IMR-90 (cell line): Measurements from ENCODE around the gene EPHA5. TPM values are rescaled to one million over a fixed set of nuclear protein-coding genes. Genes with fewer than 3 reads are reported as not detected.

Source experiments
- ATAC-seq: fragments of 200-7000 bp; cut with Tn5 transposase; 2 replicates; pipeline ENCODE4 v1.9.1; 2020; ENCODE audit warnings: low read depth, mild to moderate bottlenecking, moderate library complexity
- Bru-seq: library from RNA; stranded (reverse); fragments of 400-500 nt; gene quantifications from one replicate; lab custom pipeline; 2021; lab: Mats Ljungman, UMichigan
- BruChase-seq, 2 experiments: library from RNA; stranded (reverse); fragments of 400-500 nt; gene quantifications; one replicate each; lab custom pipeline; 2021; lab: Mats Ljungman, UMichigan
- BruUV-seq: library from RNA; stranded (reverse); fragments of 400-500 nt; replicated peaks from 2 replicates; lab custom pipeline; 2021; lab: Mats Ljungman, UMichigan
- CTCF ChIA-PET: fragments of 300-600 bp; formaldehyde crosslinking; extraction: SDS; loops from one replicate; lab custom pipeline; 2021; ENCODE audit warnings: antibody characterized with exemption; lab: Yijun Ruan, JAX
- POLR2A ChIA-PET: fragments of 300-600 bp; sonication (Branson Sonifier 250); formaldehyde crosslinking; loops from one replicate; lab custom pipeline; 2022; ENCODE audit warnings: antibody characterized with exemption; ENCODE audit not compliant: unreplicated experiment; lab: Charles Lee
- DNase-seq: peaks from one replicate; pipeline ENCODE4 v3.0.0; 2013
- H2AFZ ChIP-seq: replicated peaks from 2 replicates; pipeline ENCODE3; 2013; ENCODE audit warnings: low read length, mild to moderate bottlenecking; ENCODE audit not compliant: poor library complexity
- H2AK5ac ChIP-seq: 2 replicates; pipeline ENCODE4 v1.6.1; 2013; ENCODE audit warnings: low read depth, low read length, inconsistent platforms
- H2AK9ac ChIP-seq: replicated peaks from 2 replicates; pipeline ENCODE3; 2013; ENCODE audit warnings: mild to moderate bottlenecking, low read depth, low read length, moderate library complexity; ENCODE audit not compliant: poor library complexity
- H2BK120ac ChIP-seq: 2 replicates; pipeline ENCODE4 v1.6.1; 2013; ENCODE audit warnings: low read depth, low read length, inconsistent platforms
- H2BK15ac ChIP-seq: 3 replicates; pipeline ENCODE4 v1.6.1; 2013; ENCODE audit warnings: low read depth, low read length, inconsistent platforms
- H2BK20ac ChIP-seq: 2 replicates; pipeline ENCODE4 v1.6.1; 2013; ENCODE audit warnings: low read depth, mild to moderate bottlenecking, inconsistent platforms, low read length, moderate library complexity
- H2BK5ac ChIP-seq: 2 replicates; pipeline ENCODE4 v1.6.1; 2013; ENCODE audit warnings: mild to moderate bottlenecking, low read depth, low read length, inconsistent platforms; ENCODE audit not compliant: poor library complexity, severe bottlenecking
- H3K14ac ChIP-seq: replicated peaks from 2 replicates; pipeline ENCODE4 v1.6.1; 2013; ENCODE audit warnings: low read depth, low read length, inconsistent platforms
- H3K18ac ChIP-seq: 2 replicates; pipeline ENCODE4 v1.6.1; 2013; ENCODE audit warnings: low read depth, low read length, control low read depth
- H3K23ac ChIP-seq: 2 replicates; pipeline ENCODE4 v1.6.1; 2013; ENCODE audit warnings: low read depth, low read length, inconsistent platforms
- H3K27ac ChIP-seq: 2 replicates; pipeline ENCODE4 v1.5.1; 2013; ENCODE audit warnings: mild to moderate bottlenecking, control low read depth, low read length; ENCODE audit not compliant: insufficient read depth
- H3K27me3 ChIP-seq: 2 replicates; pipeline ENCODE4 v1.6.1; 2013; ENCODE audit warnings: low read length; ENCODE audit not compliant: control insufficient read depth, insufficient read depth
- H3K36me3 ChIP-seq: 2 replicates; pipeline ENCODE4 v1.6.1; 2013; ENCODE audit warnings: low read length, mixed read lengths; ENCODE audit not compliant: control insufficient read depth, insufficient read depth
- H3K4ac ChIP-seq: 2 replicates; pipeline ENCODE4 v1.6.1; 2013; ENCODE audit warnings: low read depth, low read length, inconsistent platforms
- H3K4me1 ChIP-seq: 2 replicates; pipeline ENCODE4 v1.6.1; 2013; ENCODE audit warnings: low read length, mixed read lengths; ENCODE audit not compliant: control insufficient read depth, insufficient read depth
- H3K4me2 ChIP-seq: 2 replicates; pipeline ENCODE4 v1.6.1; 2013; ENCODE audit warnings: low read depth, mild to moderate bottlenecking, control low read depth, low read length, moderate library complexity
- H3K4me3 ChIP-seq: 2 replicates; pipeline ENCODE4 v1.5.1; 2013; ENCODE audit warnings: low read depth, mild to moderate bottlenecking, control low read depth, low read length, moderate library complexity; ENCODE audit not compliant: insufficient read depth
- H3K56ac ChIP-seq: 2 replicates; pipeline ENCODE4 v1.6.1; 2013; ENCODE audit warnings: low read length, inconsistent platforms; ENCODE audit not compliant: insufficient read depth; ENCODE audit errors: extremely low read depth
- H3K79me1 ChIP-seq, 2 experiments: 2 replicates each; pipeline ENCODE4 v1.6.1; 2013; ENCODE audit warnings: low read length in 2 of 2, inconsistent platforms in 1 of 2, low read depth in 1 of 2
- H3K9ac ChIP-seq: 2 replicates; pipeline ENCODE4 v1.6.1; 2013; ENCODE audit warnings: low read depth, low read length, control low read depth
- H3K9me1 ChIP-seq: 2 replicates; pipeline ENCODE4 v1.6.1; 2013; ENCODE audit warnings: low read length, inconsistent platforms; ENCODE audit not compliant: insufficient read depth
- H3K9me3 ChIP-seq: 2 replicates; pipeline ENCODE4 v1.6.1; 2013; ENCODE audit warnings: low read length; ENCODE audit not compliant: control insufficient read depth, insufficient read depth
- H4K20me1 ChIP-seq: 2 replicates; pipeline ENCODE4 v1.6.1; 2013; ENCODE audit warnings: low read length, inconsistent platforms; ENCODE audit not compliant: insufficient read depth
- H4K5ac ChIP-seq: 2 replicates; pipeline ENCODE4 v1.6.1; 2013; ENCODE audit warnings: mild to moderate bottlenecking, low read depth, low read length, control low read depth
- H4K8ac ChIP-seq, 2 experiments: 2 replicates each; pipeline ENCODE4 v1.6.1; 2013; ENCODE audit warnings: low read depth in 2 of 2, low read length in 2 of 2, control low read depth in 1 of 2, inconsistent platforms in 1 of 2
- H4K91ac ChIP-seq: 2 replicates; pipeline ENCODE4 v1.6.1; 2013; ENCODE audit warnings: low read depth, low read length, inconsistent platforms; ENCODE audit not compliant: insufficient read depth
- MAZ ChIP-seq: IDR thresholded peaks from 2 replicates; pipeline ENCODE4 v1.6.1; 2012; ENCODE audit warnings: low read depth, mild to moderate bottlenecking, low read length, improper control_type of control experiment, moderate library complexity, borderline replicate concordance
- NFE2L2 ChIP-seq: fragments of 150-350 bp; IDR thresholded peaks from 2 replicates; pipeline ENCODE4 v1.6.1; 2016; ENCODE audit warnings: low read depth, mild to moderate bottlenecking, low read length
- WGBS, 2 experiments: methylation state at CpG; one replicate each; pipeline versions ENCODE4 v1.1.5 to v1.1.7; 2013; ENCODE audit warnings: missing lambda C conversion rate in 2 of 2; ENCODE audit not compliant: insufficient read length in 1 of 2; ENCODE audit errors: extremely low coverage in 2 of 2; 5-methylcytosine and 5-hydroxymethylcytosine counted together
- dilution Hi-C: fragments of 300-500 bp; cut with HindIII; formaldehyde crosslinking; loops from one replicate; pipeline ENCODE4 v1.14.3; 2018; ENCODE audit warnings: low sequenced_read_pairs; ENCODE audit not compliant: unreplicated experiment
- in situ Hi-C: fragments of 300-500 bp; cut with MboI; formaldehyde crosslinking; loops from 3 replicates; pipeline ENCODE4 v1.14.3; 2019; ENCODE audit warnings: low sequenced_read_pairs, inconsistent platforms, mixed read lengths
- intact Hi-C: fragments of 100-400 bp; cut with micrococcal nuclease; formaldehyde crosslinking; loops from 2 replicates; pipeline ENCODE4 v1.10.0; 2022
- long read RNA-seq: library from polyadenylated mRNA; unstranded; transcript quantifications from one replicate; pipeline ENCODE4 v2.0.0, GENCODE V29; 2021; ENCODE audit not compliant: unreplicated experiment
- polyA plus RNA-seq, 3 experiments: library from polyadenylated mRNA; depleted of rRNA; stranded (reverse); fragments of >200 nt; gene quantifications; 2 replicates each; pipeline ENCODE4 v1.2.3, GENCODE V29; 2012; ENCODE audit warnings: low replicate concordance in 1 of 3
- total RNA-seq: library from RNA; depleted of rRNA; stranded (reverse); fragments of >200 nt; gene quantifications from 2 replicates; pipeline ENCODE4 v1.2.3, GENCODE V29; 2012; rRNA removed
- TF ChIP-seq, protein P1 (sequence below): conservative IDR thresholded peaks from 2 replicates; pipeline ENCODE4 v1.5.1; 2012; ENCODE audit warnings: mild to moderate bottlenecking, low read depth, low read length, improper control_type of control experiment

The EPHA5 gene
- under 0.01 and 0.18 TPM in 2 replicates for total RNA-seq
- polyA plus RNA-seq (2012; rRNA removed), result 0.06 and 0.07 TPM in 2 replicates
- 0.01 and 0.03 TPM in 2 replicates for polyA plus RNA-seq (2012; cell fraction: cytosol; rRNA removed)
- polyA plus RNA-seq (2012; cell fraction: nucleus; rRNA removed; ENCODE audit: low replicate concordance), result 0.02 and 0.05 TPM in 2 replicates
- Bru-seq, nascent RNA, result percentile 5 among the genes with signal in this experiment
- percentile 2 among the genes with signal in this experiment for BruChase-seq, experiment 1, labeled RNA remaining after a 6-hour chase
- percentile 3 among the genes with signal in this experiment for BruChase-seq, experiment 2, labeled RNA remaining after a 2-hour chase
- long read RNA-seq, result 0 reads

- CTCF ChIA-PET, result interaction anchor here (0.9 kb wide), 1 partner anchor 15 kb away, joined by 3 read pairs; no protein-coding TSS in a partner anchor
- H4K5ac ChIP-seq, result no peak within 1 kb of the TSS
- no peak within 1 kb of the TSS for H3K56ac ChIP-seq
- H2AK5ac ChIP-seq, result no peak within 1 kb of the TSS
- H3K4me2 ChIP-seq, result peak within 1 kb of the TSS; percentile 57
- H3K9me3 ChIP-seq, result no peaks in the 10 kb centered on the region
- POLR2A ChIA-PET, result no interaction called here
- no peaks in the 10 kb centered on the region for H3K4me1 ChIP-seq
- peak within 1 kb of the TSS; percentile 66; the same call in 1 of the 2 replicates for H3K23ac ChIP-seq
- H2BK5ac ChIP-seq, result no peak within 1 kb of the TSS
- peak; percentile 41 for DNase-seq
- no peak within 1 kb of the TSS for H3K9ac ChIP-seq
- peak; percentile 80 for ATAC-seq
- 0% methylated on average over 12 of the region's 51 CpGs; no CpG with 5 or more reads in 1 of the 2 experiments for WGBS, 2 experiments
- H3K27ac ChIP-seq, result no peak within 1 kb of the TSS
- H3K9me1 ChIP-seq, result no peaks in the 10 kb centered on the region
- intact Hi-C loops (no loop called here), in situ Hi-C loops (no loop called here), dilution Hi-C loops (no loop called here)
- no peak within 1 kb of the TSS for H2AK9ac ChIP-seq
- H3K4me3 ChIP-seq, result peak within 1 kb of the TSS; percentile 29
- no peak within 1 kb of the TSS for H4K91ac ChIP-seq
- peaks cover 24% of the 10 kb centered on the region for H3K27me3 ChIP-seq
- no peaks in the 10 kb centered on the region for H3K79me1 ChIP-seq
- H3K14ac ChIP-seq, result no peak within 1 kb of the TSS
- no peak within 1 kb of the TSS for H3K18ac ChIP-seq
- peak within 1 kb of the TSS; percentile 72 for H2AFZ ChIP-seq
- H4K20me1 ChIP-seq, result no peaks in the 10 kb centered on the region
- H2BK20ac ChIP-seq, result no peak within 1 kb of the TSS
- no peak within 1 kb of the TSS for H3K4ac ChIP-seq
- TF ChIP-seq, protein P1, sequence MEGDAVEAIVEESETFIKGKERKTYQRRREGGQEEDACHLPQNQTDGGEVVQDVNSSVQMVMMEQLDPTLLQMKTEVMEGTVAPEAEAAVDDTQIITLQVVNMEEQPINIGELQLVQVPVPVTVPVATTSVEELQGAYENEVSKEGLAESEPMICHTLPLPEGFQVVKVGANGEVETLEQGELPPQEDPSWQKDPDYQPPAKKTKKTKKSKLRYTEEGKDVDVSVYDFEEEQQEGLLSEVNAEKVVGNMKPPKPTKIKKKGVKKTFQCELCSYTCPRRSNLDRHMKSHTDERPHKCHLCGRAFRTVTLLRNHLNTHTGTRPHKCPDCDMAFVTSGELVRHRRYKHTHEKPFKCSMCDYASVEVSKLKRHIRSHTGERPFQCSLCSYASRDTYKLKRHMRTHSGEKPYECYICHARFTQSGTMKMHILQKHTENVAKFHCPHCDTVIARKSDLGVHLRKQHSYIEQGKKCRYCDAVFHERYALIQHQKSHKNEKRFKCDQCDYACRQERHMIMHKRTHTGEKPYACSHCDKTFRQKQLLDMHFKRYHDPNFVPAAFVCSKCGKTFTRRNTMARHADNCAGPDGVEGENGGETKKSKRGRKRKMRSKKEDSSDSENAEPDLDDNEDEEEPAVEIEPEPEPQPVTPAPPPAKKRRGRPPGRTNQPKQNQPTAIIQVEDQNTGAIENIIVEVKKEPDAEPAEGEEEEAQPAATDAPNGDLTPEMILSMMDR, result 0 out of 2 replicates have a peak, but pooled peaks have one; percentile 1
- TF ChIP-seq NFE2L2 (no peak), MAZ (peak; percentile 32; the same call in 1 of the 2 replicates)
- no peak within 1 kb of the TSS for H4K8ac ChIP-seq
- no peak within 1 kb of the TSS for H2BK15ac ChIP-seq
- no peaks in the 10 kb centered on the region for H3K36me3 ChIP-seq
- no peak within 1 kb of the TSS for H2BK120ac ChIP-seq
- no TSS peak for BruUV-seq
Measured at GRCh38 chr4:65670331-65671031, at the start of gene EPHA5. EPHA5 (minus strand) TSS chr4:65670489; CDS start chr4:65669742, 747 bp downstream.
